Measurements from ENCODE around the gene COMTD1.
A peak's percentile ranks its signal among the peaks of the same experiment; 100 is the strongest.

COMTD1 gene

GRCh38 chr10:75235375-75236177 is at the start of gene COMTD1:
Gene COMTD1, minus strand, starts transcription at chr10:75235957. Its CDS starts 29 bp downstream, at chr10:75235928.
- peak; percentile 89 to 91 (median 89) for DNase-seq (ENCODE audit: low read depth in 2 of 3, low spot score in 2 of 3)

GRCh38 chr10:75283671-75284470 is 48.1 kb upstream of the COMTD1 start:
- no peak for DNase-seq (ENCODE audit: low read depth in 2 of 3, low spot score in 2 of 3)

- no peak for DNase-seq (ENCODE audit: low read depth in 2 of 3, low spot score in 2 of 3)
These were observed 47.4 kb upstream of the COMTD1 start for GRCh38 chr10:75283078-75283670.

GRCh38 chr10:75281974-75282373 is 46.2 kb upstream of the COMTD1 start:
- no peak for DNase-seq (ENCODE audit: low read depth in 2 of 3, low spot score in 2 of 3)

GRCh38 chr10:75280236-75280635 is 44.5 kb upstream of the COMTD1 start:
- DNase-seq (ENCODE audit: low read depth in 2 of 3, low spot score in 2 of 3) = no peak

GRCh38 chr10:75276069-75276872 is 40.5 kb upstream of the COMTD1 start:
- DNase-seq (ENCODE audit: low read depth in 2 of 3, low spot score in 2 of 3) = no peak

GRCh38 chr10:75272896-75273295 is 37.1 kb upstream of the COMTD1 start:
- DNase-seq (ENCODE audit: low read depth in 2 of 3, low spot score in 2 of 3) = no peak

- no peak for DNase-seq (ENCODE audit: low read depth in 2 of 3, low spot score in 2 of 3)
These were observed 36.3 kb upstream of the COMTD1 start for GRCh38 chr10:75272094-75272493.

- DNase-seq (ENCODE audit: low read depth in 2 of 3, low spot score in 2 of 3) = no peak
These were observed 33.8 kb upstream of the COMTD1 start for GRCh38 chr10:75269605-75270004.

GRCh38 chr10:75266945-75267344 is 31.2 kb upstream of the COMTD1 start:
- DNase-seq (ENCODE audit: low read depth in 2 of 3, low spot score in 2 of 3) = no peak

GRCh38 chr10:75265856-75266255 is 30.1 kb upstream of the COMTD1 start:
- DNase-seq (ENCODE audit: low read depth in 2 of 3, low spot score in 2 of 3) = no peak

- no peak for DNase-seq (ENCODE audit: low read depth in 2 of 3, low spot score in 2 of 3)
These were observed 28.0 kb upstream of the COMTD1 start for GRCh38 chr10:75263806-75264205.

GRCh38 chr10:75261813-75262705 is 26.3 kb upstream of the COMTD1 start:
- no peak for DNase-seq (ENCODE audit: low read depth in 2 of 3, low spot score in 2 of 3)

GRCh38 chr10:75260990-75261389 is 25.2 kb upstream of the COMTD1 start:
- no peak for DNase-seq (ENCODE audit: low read depth in 2 of 3, low spot score in 2 of 3)

- no peak for DNase-seq (ENCODE audit: low read depth in 2 of 3, low spot score in 2 of 3)
These were observed 19.0 kb upstream of the COMTD1 start for GRCh38 chr10:75254739-75255138.

- no peak for DNase-seq (ENCODE audit: low read depth in 2 of 3, low spot score in 2 of 3)
These were observed 17.8 kb upstream of the COMTD1 start for GRCh38 chr10:75253281-75254220.

GRCh38 chr10:75250934-75251333 is 15.2 kb upstream of the COMTD1 start:
- DNase-seq (ENCODE audit: low read depth in 2 of 3, low spot score in 2 of 3) = no peak

- DNase-seq (ENCODE audit: low read depth in 2 of 3, low spot score in 2 of 3) = no peak
These were observed 12.0 kb upstream of the COMTD1 start for GRCh38 chr10:75247797-75248196.

- DNase-seq (ENCODE audit: low read depth in 2 of 3, low spot score in 2 of 3) = no peak
These were observed 10.7 kb upstream of the COMTD1 start for GRCh38 chr10:75246506-75246905.
